Inflammatory macrophage treated with lipopolysaccharide for 4 hours (primary cell): ENCODE measurements around the gene POLR2J.
"Not testable (repeated sequence)": the region's sequence is repeated elsewhere in the genome, so short reads cannot be mapped to it uniquely, and the experiment has no call there.

Source experiments
- DNase-seq: peaks from one replicate; pipeline ENCODE4 v3.0.0-alpha.2; 2020

POLR2J gene

DNA sequence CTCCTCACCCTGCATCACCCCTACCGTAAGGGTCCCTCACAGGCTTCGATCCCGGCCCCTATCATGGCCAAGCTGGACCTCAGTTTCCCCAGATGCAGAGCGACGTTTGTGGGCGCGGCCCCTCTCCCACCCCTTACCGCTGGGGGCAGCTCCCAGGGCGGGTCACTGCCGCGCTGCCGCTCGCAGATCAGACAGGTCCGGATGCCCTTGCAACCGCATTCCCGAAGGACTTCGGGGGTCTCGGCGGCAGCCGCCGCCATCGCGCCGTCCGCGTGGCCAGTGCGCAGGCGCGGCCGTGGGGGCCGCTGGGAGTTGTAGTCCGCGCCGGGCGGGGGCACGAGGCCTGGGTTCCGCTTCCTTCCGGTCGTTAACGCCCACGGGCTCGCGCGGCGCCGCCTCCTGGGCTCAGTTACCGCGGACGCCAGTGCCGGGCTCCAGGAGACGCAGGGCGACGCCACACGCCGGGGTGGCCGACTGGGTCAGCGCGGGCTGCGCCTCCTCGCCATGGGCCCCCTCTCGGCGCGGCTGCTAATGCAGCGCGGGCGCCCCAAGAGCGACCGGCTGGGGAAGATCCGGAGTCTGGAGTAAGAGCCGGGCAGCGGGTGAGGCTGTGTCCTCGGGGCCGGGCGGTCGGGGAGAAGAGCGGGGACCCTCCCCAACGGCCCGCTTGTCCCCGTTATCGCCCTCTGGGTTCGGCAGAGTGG, 14.0 kb downstream of the POLR2J start, which contains the start of the genes ALKBH4 and LRWD1:
Gene ALKBH4, minus strand, starts transcription at position 287 of the 704 bp plus-strand sequence. Its CDS starts 27 bp downstream, at position 260.
Gene LRWD1, plus strand, starts transcription at position 408 of the 704 bp plus-strand sequence. Its CDS starts 97 bp downstream, at position 505.
- peak; percentile 98 for DNase-seq

DNA sequence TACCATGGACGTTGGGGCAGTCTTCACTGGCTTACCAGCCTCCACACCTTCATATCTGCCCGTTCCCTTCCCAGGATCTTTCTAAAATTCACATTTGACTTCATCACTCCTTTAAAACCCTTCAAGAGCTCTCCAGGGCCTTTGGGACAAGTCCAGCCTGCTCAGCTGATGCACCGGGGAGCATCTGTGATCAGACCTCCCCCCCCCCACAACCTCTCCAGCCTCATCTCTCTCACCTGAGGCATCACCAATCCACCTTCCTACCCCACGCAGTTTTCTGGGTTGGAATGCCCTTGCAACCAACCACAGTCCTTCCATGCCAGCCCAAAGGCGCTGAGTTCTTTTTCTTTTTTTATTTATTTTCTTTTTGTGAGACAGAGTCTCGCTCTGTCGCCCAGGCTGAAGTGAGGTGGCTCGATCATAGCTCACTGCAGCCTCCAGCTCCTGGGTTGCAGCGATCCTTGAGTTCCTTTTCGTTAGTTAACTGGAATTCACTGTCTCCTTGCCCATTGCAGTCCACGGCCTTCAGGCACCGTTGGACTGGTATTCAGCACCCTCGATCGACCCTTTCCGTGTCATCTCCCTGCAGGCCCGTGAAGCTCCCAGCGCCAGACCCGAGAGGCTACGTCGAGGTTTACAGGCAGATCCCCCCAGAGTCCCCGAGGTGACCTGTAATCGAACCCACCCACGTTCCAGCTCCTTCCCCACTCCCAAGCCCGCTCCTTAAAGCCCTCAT, 14.7 kb downstream of the POLR2J start:
- DNase-seq = peak; percentile 2

DNA sequence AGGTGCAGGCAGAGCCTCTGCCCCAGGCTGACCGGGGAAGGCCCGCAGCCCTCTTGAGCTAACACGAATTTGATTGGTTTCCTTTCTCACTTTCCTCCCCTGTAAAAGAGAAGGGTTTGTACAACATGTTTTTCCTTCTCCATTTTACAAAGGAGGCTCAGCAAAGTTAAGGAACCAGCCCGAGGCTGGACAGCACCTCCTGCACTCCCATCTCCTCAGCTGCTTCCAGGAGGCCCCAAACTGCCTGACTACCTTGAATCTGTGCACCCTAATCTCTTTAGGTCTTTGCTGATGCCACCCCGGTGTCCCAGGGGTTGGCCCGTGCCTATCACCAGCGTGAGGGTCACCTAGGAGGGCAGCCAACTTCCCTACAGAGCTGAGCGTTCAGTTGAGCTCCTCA, 18.3 kb downstream of the POLR2J start:
- DNase-seq = no peak

DNA sequence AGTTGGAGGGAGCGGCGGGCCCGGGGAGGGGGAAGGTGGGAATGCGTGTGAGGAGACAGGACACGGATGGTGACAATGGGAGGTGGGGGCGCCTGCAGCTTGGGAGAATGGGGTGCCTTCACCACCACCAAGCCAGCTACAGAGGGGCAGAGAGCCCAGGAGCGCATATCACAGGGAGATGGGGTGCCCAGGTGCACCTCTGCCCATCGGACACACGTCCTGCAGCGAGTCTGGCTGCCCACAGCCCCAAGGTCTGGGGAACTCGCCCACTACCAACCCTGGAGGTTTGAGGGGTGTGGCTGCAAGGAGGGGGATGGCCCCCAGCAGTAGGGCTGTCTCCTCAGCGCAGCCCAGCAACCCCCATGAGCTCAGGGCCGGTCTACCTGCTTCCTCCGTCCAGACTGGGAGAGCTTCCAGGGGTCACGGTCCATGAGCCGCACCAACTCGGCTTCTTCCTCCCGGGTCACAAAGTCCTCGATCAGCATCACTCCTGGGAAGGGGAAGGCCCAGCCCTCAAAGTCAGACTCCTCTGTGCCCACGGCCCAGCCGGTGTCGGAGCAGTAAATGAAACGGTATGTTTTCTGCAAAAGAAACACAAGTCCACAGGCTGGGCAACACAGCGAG, 19.4 kb downstream of the POLR2J start:
- no peak for DNase-seq

DNA sequence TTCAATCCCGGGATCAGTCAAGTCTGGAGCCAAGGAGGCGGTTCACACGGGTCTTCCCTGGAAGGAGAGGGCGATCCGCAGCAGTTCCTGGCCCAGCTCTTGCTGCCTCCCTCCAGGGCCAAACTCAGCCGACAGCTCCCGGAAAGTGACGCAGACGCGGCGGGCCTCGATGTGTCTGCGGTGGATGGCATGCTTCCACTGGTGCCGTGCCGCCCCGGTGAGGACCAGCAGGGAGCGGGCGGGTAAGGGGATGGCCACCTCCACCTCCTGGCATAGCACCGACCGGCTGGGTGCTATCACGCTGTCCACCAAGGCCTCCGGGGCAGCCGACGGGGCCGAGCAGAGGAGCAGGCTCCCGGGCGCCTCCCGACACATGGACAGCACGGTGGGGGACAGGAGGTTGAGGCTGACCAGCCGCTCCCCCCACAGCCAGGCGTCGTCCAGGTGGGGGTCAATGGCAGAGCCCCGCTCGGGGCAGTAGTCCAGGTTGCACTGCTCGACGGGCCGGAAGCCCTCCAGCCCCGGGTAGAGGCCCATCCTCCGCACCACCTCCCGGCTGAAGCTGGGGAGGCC, 21.3 kb downstream of the POLR2J start:
- no peak for DNase-seq

DNA sequence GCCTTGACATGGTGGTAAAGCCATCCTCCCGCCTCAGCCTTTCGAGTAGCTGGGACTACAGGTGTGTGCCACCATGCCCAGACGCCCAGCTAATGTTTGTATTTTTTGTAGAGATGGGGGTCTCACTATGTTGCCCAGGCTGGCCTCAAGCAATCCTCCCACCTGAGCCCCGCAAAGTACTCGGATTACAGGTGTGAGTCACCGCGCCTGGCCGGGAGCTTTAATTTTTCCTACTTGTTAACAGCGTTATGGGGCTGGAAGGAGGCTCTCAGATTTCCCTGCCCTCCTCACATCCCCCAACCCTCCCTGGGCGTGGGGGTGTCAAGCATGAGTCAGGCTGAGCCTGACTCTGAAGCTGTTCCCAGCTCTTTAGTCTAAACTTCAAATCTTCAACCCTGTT, 22.4 kb downstream of the POLR2J start:
- DNase-seq = no peak

DNA sequence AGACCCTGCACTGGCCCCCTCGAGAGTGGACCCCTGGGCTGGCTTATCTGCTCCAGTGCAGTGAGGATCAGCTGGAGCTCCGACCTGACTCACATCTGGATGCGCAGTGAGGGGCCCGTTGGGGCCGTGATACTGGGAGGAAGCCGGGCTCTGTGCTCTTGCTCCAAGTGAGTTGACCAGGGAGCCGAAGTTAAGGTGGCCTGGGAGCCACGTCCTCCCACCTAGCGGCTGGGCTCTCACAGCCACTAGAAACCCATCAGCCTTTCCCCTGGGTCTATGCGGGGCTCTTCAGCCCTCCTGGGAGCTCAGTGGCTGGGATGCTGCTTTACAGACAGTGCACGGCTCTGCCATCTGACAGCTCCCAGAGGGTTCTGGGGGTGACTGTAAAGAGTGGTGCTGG, 23.1 kb downstream of the POLR2J start:
- DNase-seq = no peak

DNA sequence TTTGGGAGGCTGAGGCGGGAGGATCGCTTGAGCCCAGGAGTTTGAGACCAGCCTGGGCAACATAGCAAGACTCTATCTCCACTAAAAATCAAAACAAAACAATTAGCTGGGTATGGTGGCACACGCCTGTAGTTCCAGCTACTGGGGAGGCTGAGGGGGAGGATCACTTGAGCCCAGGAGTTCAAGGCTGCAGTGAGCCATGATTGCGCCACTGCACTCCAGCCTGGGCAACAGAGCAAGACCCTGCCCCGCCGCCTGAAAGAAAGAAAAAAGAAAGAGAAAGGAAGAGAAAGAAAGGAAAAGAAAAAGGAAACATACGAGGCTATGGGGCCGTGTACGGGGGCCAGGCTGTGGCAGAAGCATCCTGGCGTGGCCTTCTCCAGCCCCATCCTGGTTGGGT, 23.8 kb downstream of the POLR2J start:
- DNase-seq = not testable (repeated sequence)

DNA sequence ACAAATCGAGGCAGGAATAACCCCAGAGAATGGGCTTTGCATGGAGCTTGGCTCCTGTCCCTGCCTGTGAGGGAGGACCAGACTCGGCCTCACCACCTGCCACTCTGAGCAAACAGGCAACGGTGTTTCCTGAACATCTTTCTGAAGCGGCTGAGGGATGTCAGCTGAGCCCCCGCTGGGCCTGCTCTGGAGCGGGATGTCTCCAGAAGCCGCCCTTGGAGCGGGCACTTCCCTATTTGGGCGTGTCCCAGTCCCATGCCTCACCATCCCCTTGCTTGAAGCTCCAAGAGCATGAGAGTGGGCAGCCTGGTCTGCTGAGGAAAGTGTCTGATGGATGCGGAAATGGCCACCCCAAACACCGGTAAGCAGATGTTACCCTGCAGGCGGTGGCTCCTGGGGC, 24.3 kb downstream of the POLR2J start:
- peak; percentile 70 for DNase-seq

DNA sequence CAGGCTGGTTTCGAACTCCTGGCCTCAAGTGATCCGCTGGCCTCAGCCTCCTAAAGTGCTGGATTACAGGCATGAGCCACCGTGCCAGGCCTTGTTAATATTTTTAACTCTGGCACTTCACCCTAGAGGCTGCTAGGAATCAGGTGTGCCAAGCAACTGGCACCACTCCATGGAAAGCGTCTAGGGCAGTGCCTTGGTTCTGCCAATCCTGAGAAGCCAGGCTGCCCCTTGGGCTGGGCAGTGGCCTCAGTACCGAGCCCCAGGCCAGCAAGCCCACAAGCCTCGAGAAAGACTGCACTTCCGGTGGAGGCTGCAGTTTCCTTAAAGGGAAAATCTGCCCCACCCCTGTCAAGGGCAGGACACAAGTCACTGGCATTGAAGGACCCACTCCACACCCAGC, 25.4 kb downstream of the POLR2J start:
- DNase-seq = no peak

DNA sequence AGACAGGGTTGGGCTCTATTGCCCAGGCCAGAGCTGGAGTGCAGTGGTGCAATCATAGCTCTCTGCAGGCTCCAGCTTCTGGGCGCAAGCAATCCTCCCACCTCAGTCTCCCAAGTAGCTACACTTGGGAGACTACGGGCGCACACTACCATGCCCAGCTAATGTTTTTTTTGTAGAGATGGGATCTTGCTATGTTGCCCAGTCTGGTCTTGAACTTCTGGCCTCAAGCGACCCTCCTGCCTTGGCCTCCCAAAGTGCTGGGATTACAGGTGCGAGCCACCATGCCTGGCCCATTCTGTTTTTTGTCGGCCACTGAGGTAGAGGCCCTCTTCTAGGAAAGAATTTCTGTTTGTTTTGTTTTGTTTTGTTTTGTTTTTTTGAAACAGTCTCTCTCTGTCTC, 26.3 kb downstream of the POLR2J start:
- DNase-seq = no peak

DNA sequence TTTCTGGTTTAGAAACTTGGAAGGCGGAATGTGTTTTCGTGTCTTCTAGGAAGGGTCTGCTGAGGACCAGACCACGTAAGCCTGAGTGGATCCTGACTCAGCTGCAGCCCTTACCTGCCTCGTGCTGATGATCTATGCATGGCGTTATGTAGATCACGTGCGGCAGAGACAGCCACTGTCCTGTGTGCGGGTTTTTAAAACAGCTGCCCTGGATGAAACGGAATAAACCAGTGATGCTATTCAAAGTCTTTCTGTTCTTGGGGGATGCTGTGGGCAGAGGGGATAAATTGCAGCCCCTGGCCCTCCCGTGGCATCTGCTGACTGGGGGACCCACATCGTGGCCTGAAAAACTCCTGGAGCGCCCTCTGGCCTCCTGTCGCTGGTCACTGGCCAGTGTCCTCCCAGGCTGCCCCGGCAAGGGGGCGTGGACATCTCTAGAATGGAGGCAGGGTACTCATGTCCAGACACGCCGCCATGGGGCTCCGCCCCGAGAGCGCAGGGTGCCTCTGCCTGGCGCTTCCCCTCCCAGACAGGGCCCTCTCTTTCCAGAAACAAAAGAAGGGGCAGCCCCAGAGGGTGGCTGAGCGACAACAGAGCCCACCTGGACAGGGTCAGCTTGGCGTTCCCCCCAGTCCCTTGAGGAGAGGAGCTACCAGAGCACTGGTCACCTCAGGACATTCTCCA, 27.2 kb downstream of the POLR2J start:
- no peak for DNase-seq

DNA sequence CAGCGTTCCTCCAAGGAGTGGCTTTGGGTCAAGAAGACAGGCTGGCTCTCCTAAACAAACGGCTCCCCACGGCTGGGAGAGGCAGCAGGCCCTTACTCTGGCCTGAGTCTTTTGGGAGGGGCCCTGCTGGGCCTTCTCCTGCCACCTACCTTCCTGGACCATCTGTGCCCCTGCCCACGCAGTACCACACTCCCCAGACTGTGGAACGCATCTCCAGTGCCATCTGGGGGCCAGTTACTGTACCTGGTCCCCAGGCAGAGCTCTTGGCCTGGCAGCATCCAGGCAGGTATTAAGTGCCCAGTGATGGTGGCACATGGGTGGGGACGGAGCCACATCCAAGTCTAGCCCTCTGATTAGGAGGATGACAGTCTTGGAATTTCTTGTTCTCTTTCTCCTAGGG, 28.5 kb downstream of the POLR2J start:
- peak; percentile 49 for DNase-seq

DNA sequence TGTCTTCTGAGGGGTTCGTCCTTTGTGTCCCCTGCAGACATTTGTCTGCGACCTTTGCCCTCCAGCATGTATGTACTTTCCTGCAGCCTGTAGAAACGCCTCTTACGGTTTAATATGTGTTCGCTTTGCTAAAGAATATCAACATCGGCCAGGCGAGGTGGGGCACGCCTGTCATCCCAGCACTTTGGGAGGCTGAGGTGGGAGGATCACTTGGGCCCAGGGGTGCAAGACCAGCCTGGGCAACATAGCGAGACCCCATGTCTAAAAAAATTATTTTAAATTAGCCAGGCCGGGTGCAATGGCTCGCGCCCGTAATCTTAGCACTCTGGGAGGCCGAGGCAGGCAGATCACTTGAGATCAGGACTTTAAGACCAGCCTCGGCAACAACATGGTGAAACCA, 29.6 kb downstream of the POLR2J start:
- no peak for DNase-seq

DNA sequence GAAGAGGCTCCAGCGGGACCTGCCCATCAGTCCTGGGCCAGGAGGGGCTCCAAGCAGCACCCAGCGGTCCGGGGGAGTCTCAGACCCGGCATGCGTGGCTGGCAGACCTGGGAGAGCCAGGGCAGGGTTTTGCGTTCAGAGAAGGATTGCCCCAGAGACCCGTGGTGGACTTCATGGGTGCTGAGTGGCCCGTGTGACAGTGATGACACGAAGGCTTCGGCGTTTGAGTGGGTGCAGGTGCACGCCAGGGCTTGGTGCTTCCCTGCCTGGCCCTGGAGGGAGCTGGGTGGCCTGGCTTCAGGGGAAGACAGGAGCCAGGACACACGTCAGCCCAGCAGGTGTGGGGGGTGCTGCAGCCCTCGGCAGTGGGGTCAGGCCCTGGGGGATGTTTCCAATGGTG, 31.4 kb downstream of the POLR2J start:
- no peak for DNase-seq

DNA sequence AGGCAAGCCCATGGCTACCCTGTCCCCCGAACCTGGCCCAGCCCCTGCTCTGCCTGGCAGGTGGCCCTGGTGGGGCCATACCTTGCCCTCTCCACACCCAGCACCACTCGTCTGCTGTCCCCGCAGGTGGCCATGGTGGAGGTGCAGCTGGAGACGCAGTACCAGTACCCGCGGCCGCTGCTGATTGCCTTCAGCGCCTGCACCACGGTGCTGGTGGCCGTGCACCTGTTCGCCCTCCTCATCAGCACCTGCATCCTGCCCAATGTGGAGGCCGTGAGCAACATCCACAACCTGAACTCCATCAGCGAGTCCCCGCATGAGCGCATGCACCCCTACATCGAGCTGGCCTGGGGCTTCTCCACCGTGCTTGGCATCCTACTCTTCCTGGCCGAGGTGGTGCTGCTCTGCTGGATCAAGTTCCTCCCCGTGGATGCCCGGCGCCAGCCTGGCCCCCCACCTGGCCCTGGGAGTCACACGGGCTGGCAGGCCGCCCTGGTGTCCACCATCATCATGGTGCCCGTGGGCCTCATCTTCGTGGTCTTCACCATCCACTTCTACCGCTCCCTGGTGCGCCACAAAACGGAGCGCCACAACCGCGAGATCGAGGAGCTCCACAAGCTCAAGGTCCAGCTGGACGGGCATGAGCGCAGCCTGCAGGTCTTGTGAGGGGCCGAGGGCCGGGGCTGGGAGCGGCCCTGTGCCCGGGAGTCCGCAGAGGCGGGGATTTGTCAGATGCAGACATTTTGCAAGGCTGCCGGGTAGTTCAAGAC, 32.1 kb downstream of the POLR2J start:
- DNase-seq = no peak

DNA sequence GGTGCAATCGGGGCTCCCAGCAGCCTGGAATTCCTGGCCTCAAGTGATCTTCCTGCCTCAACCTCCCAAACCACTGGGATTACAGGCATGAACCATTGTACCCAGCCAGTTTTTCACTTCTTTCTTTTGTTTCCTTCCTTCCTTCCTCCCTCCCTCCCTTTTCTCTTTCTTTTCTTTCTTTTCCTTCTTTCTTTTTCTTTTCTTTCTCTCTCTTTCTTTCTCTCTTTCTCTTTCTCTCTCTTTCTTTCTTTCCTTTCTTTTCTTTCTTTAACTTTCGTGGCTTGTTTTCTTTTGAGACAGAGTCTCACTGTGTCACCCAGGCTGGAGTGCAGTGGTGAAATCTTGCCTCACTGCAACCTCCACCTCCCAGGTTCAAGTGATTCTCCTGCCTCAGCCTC, 33.0 kb downstream of the POLR2J start:
- DNase-seq = no peak

DNA sequence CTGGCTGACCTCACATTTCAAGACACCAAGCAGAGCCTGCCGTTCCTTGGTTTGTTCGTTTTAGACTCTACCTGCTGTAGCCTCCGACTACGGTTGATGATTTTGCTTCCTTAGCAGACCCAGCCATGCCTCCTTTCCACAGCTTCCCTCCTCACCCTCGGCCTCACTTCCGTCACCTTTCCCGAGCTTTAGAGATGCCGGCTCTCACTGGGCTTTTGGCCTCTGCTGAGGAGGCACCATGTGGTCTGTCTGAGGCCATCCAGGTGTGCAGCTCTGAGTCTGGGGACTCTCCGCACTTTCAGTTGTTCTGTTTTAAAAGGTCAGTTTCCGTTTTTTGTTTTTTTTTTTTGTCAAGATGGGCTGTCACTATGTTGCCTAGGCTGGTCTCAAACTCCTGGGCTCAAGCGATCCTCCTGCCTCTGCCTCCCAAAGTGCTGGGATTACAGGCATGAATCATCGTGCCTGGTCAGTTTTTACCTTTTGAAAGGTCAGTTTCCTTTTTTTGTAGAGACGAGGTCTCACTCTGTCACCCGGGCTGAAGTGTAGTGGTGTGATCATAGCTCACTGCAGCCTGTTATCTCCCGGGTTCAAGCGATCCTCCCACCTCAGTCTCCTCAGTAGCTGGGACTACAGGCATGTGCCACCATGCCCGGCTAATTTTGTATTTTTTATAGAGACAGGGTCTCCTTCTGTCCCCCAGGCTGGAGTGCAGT, 33.6 kb downstream of the POLR2J start:
- DNase-seq = no peak

DNA sequence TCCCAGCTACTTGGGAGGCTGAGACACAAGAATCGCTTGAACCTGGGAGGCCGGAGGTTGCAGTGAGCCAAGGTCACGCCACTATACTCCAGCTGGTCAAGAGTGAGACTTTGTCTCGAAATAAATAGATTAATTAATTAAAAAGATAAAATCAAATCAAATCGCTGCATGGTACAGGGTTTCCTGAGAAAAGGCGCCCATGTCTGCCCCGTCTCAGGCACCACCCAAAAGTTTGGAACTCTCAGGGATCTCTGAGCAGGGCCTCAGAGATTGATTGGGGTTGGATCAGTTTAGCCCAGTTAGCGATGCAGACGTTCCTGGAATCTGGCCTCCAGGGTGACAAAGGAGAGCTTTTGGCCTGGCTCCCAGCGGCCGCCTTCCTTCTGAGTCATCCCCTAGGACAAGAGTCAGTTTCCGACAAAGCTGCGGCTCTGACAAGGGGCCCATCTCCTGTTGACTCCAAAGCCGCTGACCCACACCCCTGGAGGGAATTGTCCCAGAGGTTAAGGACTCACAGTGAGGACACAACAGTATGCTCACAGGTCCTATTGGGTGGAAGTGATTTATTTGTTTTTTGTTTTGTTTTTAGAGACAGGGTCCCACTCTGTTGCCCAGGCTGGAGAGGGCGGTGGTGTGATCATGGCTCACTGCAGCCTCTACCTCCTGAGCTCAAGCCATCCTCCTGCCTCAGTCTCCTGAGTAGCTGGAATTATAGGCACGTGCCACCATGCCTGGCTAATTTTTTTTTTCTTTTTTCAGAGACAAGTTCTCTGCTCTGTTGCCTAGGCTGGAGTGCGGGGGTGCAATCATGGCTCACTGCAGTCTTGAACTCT, 38.5 kb downstream of the POLR2J start:
- DNase-seq = no peak

DNA sequence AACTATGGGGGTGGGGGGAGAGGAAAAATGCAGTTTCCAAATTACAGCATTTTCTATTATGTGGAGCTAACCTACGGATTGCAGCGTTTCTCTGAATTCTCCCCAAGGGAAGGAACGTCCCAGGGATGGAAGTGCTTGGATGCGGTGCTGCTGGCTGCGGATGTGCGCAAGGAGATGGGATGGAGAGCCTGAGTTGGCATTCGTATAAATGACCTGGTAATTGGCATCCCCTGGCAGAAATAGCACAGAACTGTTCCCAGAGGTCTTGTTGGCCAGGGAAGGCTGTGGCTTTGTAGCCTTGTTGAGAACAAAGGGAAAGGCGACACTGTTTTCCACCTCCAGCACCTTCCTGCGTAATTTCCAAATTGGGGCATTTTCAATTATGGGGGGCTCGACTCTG, 42.6 kb downstream of the POLR2J start:
- no peak for DNase-seq
